Naive thymus-derived CD4-positive, alpha-beta T cell (primary cell): ENCODE measurements around the gene NRGN. TPM values are rescaled to one million over a fixed set of nuclear protein-coding genes. Genes with fewer than 3 reads are reported as not detected.
A peak's percentile ranks its signal among the peaks of the same experiment; 100 is the strongest.

ENCODE experiments used
- ATAC-seq: fragments of 150-1000 bp; cut with Tn5 transposase; 2 replicates; pipeline ENCODE4 v1.10.0; 2021; ENCODE audit warnings: mild to moderate bottlenecking, moderate library complexity
- CTCF ChIA-PET: fragments of 350-600 bp; sonication (Branson Sonifier 250); formaldehyde crosslinking; loops from one replicate; lab custom pipeline; 2021; ENCODE audit warnings: antibody characterized with exemption; lab: Charles Lee
- POLR2A ChIA-PET: fragments of 350-600 bp; sonication (Branson Sonifier 250); formaldehyde crosslinking; loops from one replicate; lab custom pipeline; 2021; ENCODE audit warnings: antibody characterized with exemption, inconsistent platforms; lab: Charles Lee
- DNase-seq, 9 donors: peaks; one replicate each; pipeline versions ENCODE4 v3.0.0 to v3.0.0-alpha.2; 2020 to 2022; ENCODE audit warnings: mixed read lengths in 1 of 9
- H3K27ac ChIP-seq: one replicate; pipeline ENCODE4 v1.7.0; 2013; ENCODE audit warnings: mild to moderate bottlenecking, low read depth, low read length, moderate library complexity
- H3K27me3 ChIP-seq, 2 donors: one replicate each; pipeline ENCODE4 v1.7.0; 2013; ENCODE audit warnings: low read length in 2 of 2, mild to moderate bottlenecking in 2 of 2, moderate library complexity in 2 of 2; ENCODE audit not compliant: control insufficient read depth in 2 of 2, insufficient read depth in 2 of 2
- H3K36me3 ChIP-seq, 3 experiments: 1 replicate in 2 of 3; 2 replicates in 1 of 3; pipeline ENCODE4 v1.7.0; 2013; ENCODE audit warnings: low read length in 3 of 3, mild to moderate bottlenecking in 3 of 3, moderate library complexity in 1 of 3; ENCODE audit not compliant: insufficient read depth in 3 of 3, control insufficient read depth in 2 of 3
- H3K4me1 ChIP-seq, 2 donors: one replicate each; pipeline ENCODE4 v1.7.0; 2013; ENCODE audit warnings: low read length in 2 of 2, mild to moderate bottlenecking in 2 of 2, moderate library complexity in 1 of 2; ENCODE audit not compliant: control insufficient read depth in 2 of 2, insufficient read depth in 2 of 2
- H3K4me3 ChIP-seq: 2 replicates; pipeline ENCODE4 v1.7.0; 2013; ENCODE audit warnings: mild to moderate bottlenecking, low read length
- H3K9me3 ChIP-seq, 3 experiments: 1 replicate in 2 of 3; 2 replicates in 1 of 3; pipeline ENCODE4 v1.7.0; 2013; ENCODE audit warnings: low read length in 3 of 3; ENCODE audit not compliant: control insufficient read depth in 2 of 3
- H3K27ac Mint-ChIP-seq, 9 donors: one replicate each; pipeline ENCODE4 v1.8.0; 2020 to 2022; ENCODE audit warnings: mixed read lengths in 9 of 9, mild to moderate bottlenecking in 8 of 9, moderate library complexity in 5 of 9, inconsistent platforms in 2 of 9
- H3K27me3 Mint-ChIP-seq, 5 donors: one replicate each; pipeline ENCODE4 v1.8.0; 2021 to 2022; ENCODE audit warnings: mixed read lengths in 5 of 5, mild to moderate bottlenecking in 1 of 5
- H3K36me3 Mint-ChIP-seq, 5 donors: one replicate each; pipeline ENCODE4 v1.8.0; 2020 to 2022; ENCODE audit warnings: mixed read lengths in 5 of 5, mild to moderate bottlenecking in 3 of 5, inconsistent platforms in 1 of 5
- H3K4me1 Mint-ChIP-seq, 7 donors: one replicate each; pipeline ENCODE4 v1.8.0; 2020 to 2022; ENCODE audit warnings: mixed read lengths in 7 of 7, mild to moderate bottlenecking in 3 of 7, inconsistent platforms in 1 of 7
- H3K4me3 Mint-ChIP-seq, 10 donors: one replicate each; pipeline ENCODE4 v1.8.0; 2020 to 2022; ENCODE audit warnings: mild to moderate bottlenecking in 10 of 10, mixed read lengths in 10 of 10, moderate library complexity in 6 of 10, inconsistent platforms in 2 of 10
- H3K9me3 Mint-ChIP-seq, 11 donors: one replicate each; pipeline ENCODE4 v1.8.0; 2020 to 2022; ENCODE audit warnings: mixed read lengths in 11 of 11, mild to moderate bottlenecking in 4 of 11, inconsistent platforms in 1 of 11, moderate library complexity in 1 of 11
- intact Hi-C, 2 donors: fragments of 100-400 bp; cut with micrococcal nuclease; formaldehyde crosslinking; loops; one replicate each; pipeline ENCODE4 v1.15.1; 2023
- polyA plus RNA-seq, 2 donors: library from polyadenylated mRNA; unstranded; fragments of 300-500 nt; fragmentation: Illumina TruSeq; gene quantifications; one replicate each; pipeline ENCODE4 v1.2.3, GENCODE V29; 2021
- total RNA-seq, 6 experiments: library from RNA in 5 of 6; stranded (reverse) in 5 of 6; gene quantifications; 1 replicate in 5 of 6; 2 replicates in 1 of 6; pipeline ENCODE4 v1.2.3 and lab custom pipeline; 2021 to 2026

NRGN gene
- total and polyA plus RNA-seq, 7 experiments from 2014 or later: 1.2 to 48.7 (median 4.9) TPM; not detected in 2

DNA sequence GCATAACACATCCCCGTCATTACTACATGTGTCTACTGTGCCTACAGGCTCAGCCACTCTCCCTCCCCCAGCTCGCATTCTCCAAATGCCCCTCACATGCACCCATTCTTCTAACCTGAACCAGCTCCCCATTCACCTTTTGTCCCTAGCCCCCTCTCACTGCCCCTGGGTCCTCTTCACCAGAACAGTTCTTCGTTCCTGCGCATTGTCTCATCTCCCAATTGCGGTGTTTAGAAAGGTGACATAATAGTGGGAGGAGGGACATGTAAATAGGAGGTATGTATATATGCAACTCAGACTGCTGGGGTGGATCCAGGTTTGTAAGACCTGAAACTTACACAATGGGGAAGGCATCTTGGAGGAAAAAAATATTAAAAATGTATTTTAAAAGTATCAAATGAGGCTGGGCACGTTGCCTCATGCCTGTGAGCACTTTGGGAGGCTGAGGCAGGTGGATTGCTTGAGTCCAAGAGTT is 17.0 kb downstream of the NRGN start:
- peaks cover 0 to 1% (median 0%) of the 10 kb centered on the region in 11 donors for H3K9me3 Mint-ChIP-seq
- peaks cover 6 to 33% (median 19%) of the 10 kb centered on the region in 7 donors for H3K4me1 Mint-ChIP-seq
- H3K27ac Mint-ChIP-seq: no peak overlapping the region
- ChIA-PET CTCF (interaction anchor here (0.5 to 4.5 kb wide), 3 partner anchors 9 to 83 kb away, joined by 3 to 23 read pairs (median 5); partner anchors contain the start of gene SPA17), POLR2A (interaction anchor here (1.0 to 5.4 kb wide), 2 partner anchors 9 to 12 kb away, joined by 4 to 42 read pairs; no protein-coding TSS in a partner anchor)
- intact Hi-C loops: no loop called here
- peaks cover 6 to 29% of the 10 kb centered on the region in 2 donors for H3K4me1 ChIP-seq
- H3K4me3 ChIP-seq: no peak overlapping the region
- H3K27ac ChIP-seq: no peak overlapping the region
- DNase-seq (no peak), ATAC-seq (no peak)
- no peak overlapping the region for H3K4me3 Mint-ChIP-seq
- H3K9me3 ChIP-seq: no peaks in the 10 kb centered on the region
- peaks cover 7 to 16% of the 10 kb centered on the region in 2 donors for H3K27me3 ChIP-seq
- no peaks in the 10 kb centered on the region for H3K36me3 Mint-ChIP-seq
- H3K36me3 ChIP-seq: no peaks in the 10 kb centered on the region
- peaks cover 36 to 57% (median 48%) of the 10 kb centered on the region in 5 donors for H3K27me3 Mint-ChIP-seq

DNA sequence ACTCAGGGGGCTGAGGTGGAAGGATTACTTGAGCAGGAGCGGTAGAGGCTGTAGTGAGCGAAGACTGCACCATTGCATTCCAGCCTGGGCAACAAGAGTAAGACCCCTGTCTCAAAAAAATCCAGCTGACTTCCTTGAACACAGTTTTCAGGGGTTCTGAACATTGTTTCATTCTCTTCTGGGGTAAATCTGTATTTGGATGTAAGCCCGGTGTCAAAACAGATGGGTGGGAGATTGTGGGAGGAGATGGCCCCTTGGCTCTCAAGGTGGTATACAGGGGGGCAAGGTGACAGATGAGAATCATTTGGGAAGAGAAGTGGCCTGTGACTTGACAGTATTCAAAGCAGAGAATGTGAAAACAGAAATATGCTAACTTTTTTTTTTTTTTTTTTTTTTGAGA is 17.6 kb downstream of the NRGN start:
- H3K27ac ChIP-seq: no peak overlapping the region
- CTCF ChIA-PET: interaction anchor here (1.6 to 4.5 kb wide), 3 partner anchors 10 to 87 kb away, joined by 5 to 23 read pairs (median 12); no protein-coding TSS in a partner anchor
- Mint-ChIP-seq H3K4me3 (no peak overlapping the region), H3K27ac (no peak overlapping the region), H3K9me3 (peaks cover 0 to 1% (median 0%) of the 10 kb centered on the region in 11 donors), H3K36me3 (no peaks in the 10 kb centered on the region), H3K27me3 (peaks cover 36 to 58% (median 48%) of the 10 kb centered on the region in 5 donors), H3K4me1 (peaks cover 6 to 33% (median 19%) of the 10 kb centered on the region in 7 donors)
- H3K4me1 ChIP-seq: peaks cover 8 to 31% of the 10 kb centered on the region in 2 donors
- no peaks in the 10 kb centered on the region for H3K9me3 ChIP-seq
- DNase-seq (no peak), ATAC-seq (no peak)
- H3K36me3 ChIP-seq: no peaks in the 10 kb centered on the region
- intact Hi-C loops: no loop called here
- POLR2A ChIA-PET: interaction anchor here (1.0 to 5.4 kb wide), 3 partner anchors 10 to 92 kb away, joined by 3 to 42 read pairs (median 4); no protein-coding TSS in a partner anchor
- peaks cover 7 to 16% of the 10 kb centered on the region in 2 donors for H3K27me3 ChIP-seq
- H3K4me3 ChIP-seq: no peak overlapping the region

DNA sequence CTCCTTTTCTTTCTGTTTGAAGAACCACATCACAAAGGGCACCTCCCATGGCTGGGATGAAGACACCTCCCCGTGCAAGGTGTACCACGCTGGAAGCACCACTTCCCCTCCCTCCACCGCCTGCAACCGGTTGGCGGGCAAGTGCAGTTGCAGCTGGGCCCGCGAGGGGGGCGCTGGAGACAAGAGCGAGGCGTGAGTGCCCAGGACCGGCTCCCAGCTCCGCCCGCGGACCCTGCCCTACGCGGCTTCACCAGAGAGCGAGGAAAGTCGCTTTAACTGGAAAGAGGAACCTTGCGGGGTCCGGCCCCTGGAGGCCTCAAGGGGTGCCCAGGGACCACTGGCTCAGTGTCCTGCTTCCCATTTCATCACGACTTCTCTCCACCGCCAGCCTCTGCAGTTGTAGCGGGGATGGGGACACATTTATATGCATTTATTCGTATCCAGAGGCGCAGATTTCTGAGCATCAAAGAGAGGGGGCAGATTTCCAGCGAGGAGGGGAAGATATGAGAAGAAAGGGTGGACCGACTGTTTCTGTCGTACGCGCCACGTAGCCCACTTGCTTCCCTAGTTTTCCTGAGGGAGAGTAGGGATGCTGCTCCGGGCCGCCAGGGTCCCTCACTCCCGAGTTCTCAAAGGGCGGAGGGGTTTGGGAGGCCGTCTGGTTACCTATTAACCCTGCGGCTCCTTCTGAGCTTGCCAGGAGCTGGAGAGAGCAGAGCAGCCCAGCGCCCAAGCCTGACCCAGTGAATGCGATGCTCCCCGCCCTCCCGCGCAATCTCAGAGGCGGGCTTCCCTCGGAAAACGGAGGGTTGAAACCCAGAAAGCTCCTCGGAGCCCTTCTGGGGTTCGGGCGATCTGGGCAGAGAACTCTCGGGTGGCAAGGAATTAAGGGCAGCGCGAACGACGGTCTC is 18.9 kb downstream of the NRGN start:
- peaks cover 8 to 31% of the 10 kb centered on the region in 2 donors for H3K4me1 ChIP-seq
- H3K27ac ChIP-seq: no peak overlapping the region

DNA sequence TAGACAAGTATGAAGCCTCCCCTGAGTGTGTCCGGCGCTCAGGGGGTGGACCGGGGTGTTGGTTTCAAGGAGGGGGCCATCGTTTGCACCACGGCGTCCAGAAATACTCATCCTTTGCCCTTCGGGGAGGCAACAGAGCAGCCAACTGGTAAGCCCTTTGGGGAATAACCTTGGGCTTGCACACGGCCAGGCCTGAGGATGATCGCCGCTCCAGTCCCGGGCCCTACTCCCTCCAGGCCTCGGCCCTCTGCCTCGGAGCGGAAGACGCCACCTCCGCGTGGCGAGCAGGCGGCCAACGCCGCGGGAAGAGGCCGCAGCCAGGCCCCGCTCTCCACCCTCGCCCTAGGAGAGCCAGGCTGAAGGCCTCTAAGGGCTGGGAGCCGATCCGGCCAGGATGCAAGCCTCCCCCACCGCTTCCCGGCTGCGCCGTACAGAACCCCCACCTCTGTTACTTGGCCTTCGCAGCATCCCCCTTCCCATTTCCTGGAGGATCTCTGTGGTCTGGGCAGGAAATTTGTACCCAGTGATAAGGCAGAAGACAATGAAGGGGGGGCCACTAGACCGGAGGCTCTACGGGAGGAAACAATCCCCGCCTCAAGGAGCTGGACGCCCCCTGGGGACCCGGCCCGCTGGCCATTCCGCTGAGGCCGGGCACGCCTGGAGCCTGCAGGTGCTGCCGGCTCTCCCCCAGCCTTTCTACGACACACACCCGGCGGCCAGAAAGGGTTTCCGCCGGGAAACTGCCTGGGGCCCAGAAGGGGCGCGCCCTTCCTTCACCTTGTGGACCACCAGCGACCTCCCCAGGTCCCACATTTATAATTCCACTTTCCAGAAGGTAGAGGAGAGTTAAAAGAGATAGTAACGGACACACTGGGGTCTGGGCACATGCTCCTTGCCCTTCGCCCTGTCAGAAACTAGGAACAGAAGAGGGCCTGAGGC is 19.8 kb downstream of the NRGN start:
- H3K4me3 Mint-ChIP-seq: peak overlapping the region in 9 of 10 donors; percentile 50 to 98 (median 73)
- H3K36me3 ChIP-seq: no peaks in the 10 kb centered on the region
- ATAC-seq (no peak), DNase-seq (peak in 1 of 9 donors; percentile 10)
- H3K36me3 Mint-ChIP-seq: no peaks in the 10 kb centered on the region
- peak overlapping the region in 3 of 9 donors; percentile 14 to 43 (median 24) for H3K27ac Mint-ChIP-seq
- no peak overlapping the region for H3K27ac ChIP-seq
- no peak overlapping the region for H3K4me3 ChIP-seq
- H3K27me3 ChIP-seq: peaks cover 7 to 16% of the 10 kb centered on the region in 2 donors
- peaks cover 36 to 60% (median 53%) of the 10 kb centered on the region in 5 donors for H3K27me3 Mint-ChIP-seq
- H3K9me3 Mint-ChIP-seq: peaks cover 0 to 1% (median 0%) of the 10 kb centered on the region in 11 donors
- ChIA-PET POLR2A (interaction anchor here (1.7 to 5.4 kb wide), 4 partner anchors 8 to 90 kb away, joined by 5 to 54 read pairs (median 26); partner anchors contain the start of gene VSIG2), CTCF (interaction anchor here (2.4 to 4.5 kb wide), 2 partner anchors 12 to 89 kb away, joined by 12 to 23 read pairs; no protein-coding TSS in a partner anchor)
- intact Hi-C loops: loop anchor here (5.0 kb wide), 3 partner anchors 193 to 383 kb away; partner anchors contain the start of gene CCDC15 (in 1 of the 2)
- H3K4me1 Mint-ChIP-seq: peaks cover 6 to 44% (median 24%) of the 10 kb centered on the region in 7 donors
- no peaks in the 10 kb centered on the region for H3K9me3 ChIP-seq
- H3K4me1 ChIP-seq: peaks cover 8 to 31% of the 10 kb centered on the region in 2 donors

More for the DNA sequence above, 18.9 kb downstream of the NRGN start:
- peak overlapping the region; percentile 52 to 98 (median 76) for H3K4me3 Mint-ChIP-seq
- DNase-seq: peak in 8 of 9 donors; percentile 61 to 73 (median 66)
- peak overlapping the region; percentile 27 for H3K4me3 ChIP-seq
- no peaks in the 10 kb centered on the region for H3K9me3 ChIP-seq
- peaks cover 6 to 41% (median 24%) of the 10 kb centered on the region in 7 donors for H3K4me1 Mint-ChIP-seq
- peak overlapping the region in 2 of 9 donors; percentile 38 to 41 for H3K27ac Mint-ChIP-seq
- peaks cover 36 to 60% (median 53%) of the 10 kb centered on the region in 5 donors for H3K27me3 Mint-ChIP-seq
- H3K27me3 ChIP-seq: peaks cover 7 to 16% of the 10 kb centered on the region in 2 donors
- ATAC-seq: peak; percentile 78
- ChIA-PET POLR2A (interaction anchor here (0.7 to 5.4 kb wide), 6 partner anchors 11 to 94 kb away, joined by 3 to 42 read pairs (median 3); partner anchors contain the start of gene MSANTD2), CTCF (interaction anchor here (1.6 to 4.5 kb wide), 3 partner anchors 11 to 88 kb away, joined by 5 to 23 read pairs (median 12); no protein-coding TSS in a partner anchor)
- H3K9me3 Mint-ChIP-seq: peaks cover 0 to 1% (median 0%) of the 10 kb centered on the region in 11 donors
- H3K36me3 Mint-ChIP-seq: no peaks in the 10 kb centered on the region
- H3K36me3 ChIP-seq: no peaks in the 10 kb centered on the region
- intact Hi-C loops: loop anchor here (1.0 kb wide), 2 partner anchors 12 to 79 kb away; no protein-coding TSS in a partner anchor

DNA sequence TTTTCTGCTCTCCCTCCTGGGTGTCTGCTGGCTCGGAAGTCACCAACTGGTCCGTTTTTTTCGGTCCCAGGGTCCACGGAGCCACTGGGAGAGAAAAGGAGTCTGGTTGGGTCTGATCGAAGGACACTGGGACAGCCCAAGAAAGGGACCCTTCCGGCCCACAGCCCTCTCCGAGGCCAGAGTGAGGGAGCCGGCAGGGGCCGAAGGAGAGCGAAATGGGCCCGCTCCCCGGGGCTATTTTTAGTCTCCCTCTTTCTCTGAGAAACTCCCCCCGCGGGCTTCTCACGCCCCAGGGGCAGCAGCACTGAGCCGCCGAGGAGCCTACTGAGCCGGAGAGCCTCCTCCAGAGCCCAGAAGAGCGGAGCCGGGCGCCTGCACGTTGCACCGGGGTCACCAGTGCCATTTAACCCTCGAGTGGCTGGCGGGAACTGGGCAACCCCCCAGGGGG is 20.5 kb downstream of the NRGN start:
- no peak for ATAC-seq
- peaks cover 6 to 44% (median 24%) of the 10 kb centered on the region in 7 donors for H3K4me1 Mint-ChIP-seq
- ChIA-PET CTCF (interaction anchor here (0.6 to 7.1 kb wide), 3 partner anchors 8 to 90 kb away, joined by 7 to 110 read pairs (median 38); partner anchors contain the start of gene VSIG2), POLR2A (interaction anchor here (1.5 to 5.4 kb wide), 7 partner anchors 8 to 90 kb away, joined by 5 to 54 read pairs (median 11); partner anchors contain the start of genes MSANTD2, SIAE, SPA17 and VSIG2)
- H3K27ac Mint-ChIP-seq: peak overlapping the region in 2 of 9 donors; percentile 24 to 43
- H3K27me3 Mint-ChIP-seq: peaks cover 36 to 60% (median 53%) of the 10 kb centered on the region in 5 donors
- Histone ChIP-seq H3K27ac (no peak overlapping the region), H3K27me3 (peaks cover 7 to 16% of the 10 kb centered on the region in 2 donors), H3K4me3 (no peak overlapping the region), H3K36me3 (no peaks in the 10 kb centered on the region), H3K9me3 (no peaks in the 10 kb centered on the region), H3K4me1 (peaks cover 8 to 31% of the 10 kb centered on the region in 2 donors)
- H3K4me3 Mint-ChIP-seq: peak overlapping the region in 9 of 10 donors; percentile 50 to 98 (median 73)
- DNase-seq: no peak
- intact Hi-C loops: loop anchor here (5.0 kb wide), 3 partner anchors 192 to 382 kb away; partner anchors contain the start of gene CCDC15 (in 1 of the 2)
- H3K9me3 Mint-ChIP-seq: peaks cover 0 to 1% (median 0%) of the 10 kb centered on the region in 11 donors
- H3K36me3 Mint-ChIP-seq: no peaks in the 10 kb centered on the region
